Panc1 (cell line): ENCODE results near the gene SDS.
"Not testable (repeated sequence)": the region's sequence is repeated elsewhere in the genome, so short reads cannot be mapped to it uniquely, and the experiment has no call there.

Source experiments
- CTCF ChIP-seq: fragments of 450-650 bp; IDR thresholded peaks from 2 replicates; pipeline ENCODE4 v1.5.1; 2017; ENCODE audit warnings: mild to moderate bottlenecking
- REST ChIP-seq, 2 experiments: IDR thresholded peaks; 2 replicates each; pipeline ENCODE4 v1.6.1; 2011 to 2012; ENCODE audit warnings: low read depth in 2 of 2, control low read depth in 1 of 2, low read length in 1 of 2, mild to moderate bottlenecking in 1 of 2, moderate library complexity in 1 of 2; ENCODE audit not compliant: insufficient read depth in 1 of 2
- TCF7L2 ChIP-seq: IDR thresholded peaks from 2 replicates; pipeline ENCODE4 v1.6.1; 2011; ENCODE audit warnings: mild to moderate bottlenecking, low read depth, low read length, inconsistent platforms

- not testable (repeated sequence) for TF ChIP-seq CTCF; REST (IDR thresholded peaks at IDR 0.05; ENCODE audit: insufficient read depth in 1 of 2, low read depth in 2 of 2, low read length in 1 of 2); TCF7L2
Measured at GRCh38 chr12:113354192-113354591, 49.5 kb downstream of the SDS start.
